GM21723 (cell line): ENCODE data around the gene UQCC2.

ENCODE experiments used
- ATAC-seq: cut with Tn5 transposase; IDR thresholded peaks from one replicate; pipeline ENCODE4 v1.9.1; 2021; ENCODE audit warnings: mild to moderate bottlenecking, moderate library complexity; ENCODE audit not compliant: unreplicated experiment

The UQCC2 gene

DNA sequence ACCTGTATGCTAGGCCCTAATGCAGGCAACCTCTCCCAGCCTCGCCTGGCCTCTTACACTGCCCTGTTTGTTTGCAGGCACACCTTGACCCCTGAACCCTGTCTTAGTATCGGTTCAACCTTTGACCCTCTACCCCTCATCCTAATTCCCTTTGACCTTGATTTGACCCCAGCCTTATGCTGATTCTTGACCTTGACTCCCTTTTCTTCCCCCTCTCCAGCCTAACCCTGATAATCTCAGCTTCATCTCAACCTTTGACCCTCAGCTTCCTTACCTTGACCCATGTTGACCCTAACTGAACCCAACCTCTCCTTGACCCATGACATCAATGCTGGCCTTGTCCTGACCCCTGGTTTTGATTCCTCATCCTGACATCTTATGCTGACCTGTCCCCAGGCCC, 33.8 kb downstream of the UQCC2 start:
- ATAC-seq = no peak

DNA sequence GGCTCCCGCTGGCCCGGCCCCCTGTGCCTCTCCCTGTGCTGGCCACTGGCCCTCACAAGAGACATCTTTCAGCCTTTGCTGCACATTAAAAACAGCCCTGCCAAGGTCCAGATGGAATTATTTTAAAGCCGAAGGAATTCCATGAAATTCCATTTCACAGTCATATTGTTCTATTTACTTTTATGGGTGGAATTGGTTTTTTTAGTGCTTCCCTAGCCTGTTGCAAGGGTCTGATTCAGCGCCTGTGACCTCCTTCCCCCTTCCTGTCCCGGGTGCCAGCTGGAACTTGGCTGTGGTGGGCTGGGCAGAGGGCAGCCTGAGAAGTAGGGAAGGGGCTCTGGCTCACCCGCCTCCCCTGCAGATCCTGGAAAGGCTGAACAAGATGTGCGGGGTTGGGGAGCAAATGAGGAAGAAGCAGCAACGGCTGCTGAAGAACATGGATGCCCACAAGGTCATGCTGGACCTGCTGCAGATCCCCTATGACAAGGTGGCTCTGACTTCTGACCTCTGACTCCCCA, 34.3 kb downstream of the UQCC2 start:
- ATAC-seq = no peak

DNA sequence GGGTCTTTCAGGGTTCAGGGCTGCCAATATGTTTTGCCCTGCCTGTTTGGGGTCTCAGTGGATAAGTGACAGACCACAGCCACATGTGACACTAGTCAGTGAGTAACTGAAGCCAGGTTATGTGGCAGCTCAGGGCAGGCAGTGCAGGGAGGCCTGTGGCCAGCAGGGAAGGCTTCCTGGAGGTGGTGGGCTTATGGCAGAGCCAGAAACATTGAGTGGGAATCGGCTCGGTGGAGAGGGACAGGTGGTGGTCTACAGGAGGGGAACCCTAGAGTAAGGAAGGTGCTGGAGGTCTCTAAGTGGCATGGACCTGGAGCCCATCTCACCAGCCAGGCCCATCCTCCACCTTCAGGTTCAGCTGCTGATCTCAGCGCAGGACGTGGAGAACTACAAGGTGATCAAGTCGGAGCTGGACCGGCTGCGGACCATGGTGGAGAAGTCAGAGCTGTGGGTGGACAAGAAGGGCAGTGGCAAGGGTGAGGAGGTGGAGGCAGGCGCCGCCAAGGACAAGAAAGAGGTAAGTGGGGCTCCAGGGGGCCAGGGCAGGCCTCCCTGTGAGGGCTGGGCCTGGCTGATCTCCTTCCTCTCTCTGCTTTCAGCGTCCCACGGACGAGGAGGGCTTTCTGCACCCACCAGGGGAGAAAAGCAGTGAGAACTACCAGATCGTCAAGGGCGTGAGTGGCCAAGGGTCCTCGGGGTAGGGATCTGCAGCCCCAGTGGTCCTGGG, 34.9 kb downstream of the UQCC2 start:
- ATAC-seq = no peak

DNA sequence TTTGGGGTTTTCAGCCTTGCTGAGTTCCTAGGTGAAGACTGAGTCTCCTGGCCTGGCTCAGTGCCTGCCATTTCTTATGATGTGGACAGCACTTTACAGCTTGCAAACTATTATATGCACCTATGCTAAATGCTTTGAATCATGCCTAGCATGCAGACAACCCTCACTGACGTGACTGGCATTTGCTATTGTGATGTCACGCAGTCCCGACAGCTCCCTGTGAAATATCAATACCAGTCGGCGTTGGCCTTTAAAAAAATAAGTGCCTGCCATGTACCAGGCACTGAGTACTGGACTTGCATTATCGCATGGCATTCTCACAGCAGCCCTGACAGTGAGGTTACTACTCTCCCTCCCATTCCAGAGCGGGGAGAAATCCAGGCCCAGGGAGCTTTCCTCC, 35.5 kb downstream of the UQCC2 start:
- no peak for ATAC-seq

DNA sequence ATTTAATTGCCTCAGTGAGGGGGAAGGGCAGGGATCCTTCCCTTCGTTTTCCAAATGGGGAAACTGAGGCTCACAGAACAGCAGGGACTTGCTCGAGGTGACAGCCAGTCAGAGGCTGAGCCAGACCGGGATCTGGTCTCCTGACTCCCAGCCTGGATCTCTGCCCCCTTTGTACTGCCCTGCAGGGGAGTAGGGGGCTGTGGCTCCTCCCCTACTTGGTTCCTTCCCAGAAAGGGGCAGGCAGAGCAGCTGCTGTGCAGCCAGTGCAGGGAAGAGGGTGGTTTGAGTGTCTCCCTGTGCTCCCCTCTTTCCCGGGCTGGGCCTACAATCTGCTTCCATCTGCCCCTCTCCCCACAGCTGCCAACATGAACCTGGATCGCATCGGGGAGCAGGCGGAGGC, 37.6 kb downstream of the UQCC2 start:
- ATAC-seq = no peak

DNA sequence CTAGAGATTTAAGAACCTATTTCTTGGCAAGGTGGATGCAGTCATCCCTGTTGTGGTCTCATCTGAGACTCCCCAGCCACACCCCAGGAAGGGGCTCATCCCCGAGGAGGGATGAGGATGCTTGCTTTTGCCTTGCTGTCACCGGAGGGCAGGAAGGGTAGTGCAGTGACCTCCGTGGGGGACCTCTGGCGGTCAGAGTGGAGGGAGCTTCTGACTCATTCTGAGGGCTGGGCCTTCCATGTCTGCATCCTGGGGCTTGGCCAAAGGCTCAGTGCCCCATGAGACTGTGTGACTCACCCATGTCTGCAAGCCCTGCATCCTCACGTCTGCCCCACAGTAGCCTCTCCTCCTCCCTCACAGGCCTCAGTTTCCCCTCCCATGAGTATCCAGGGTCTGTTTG, 38.7 kb downstream of the UQCC2 start:
- ATAC-seq = no peak

DNA sequence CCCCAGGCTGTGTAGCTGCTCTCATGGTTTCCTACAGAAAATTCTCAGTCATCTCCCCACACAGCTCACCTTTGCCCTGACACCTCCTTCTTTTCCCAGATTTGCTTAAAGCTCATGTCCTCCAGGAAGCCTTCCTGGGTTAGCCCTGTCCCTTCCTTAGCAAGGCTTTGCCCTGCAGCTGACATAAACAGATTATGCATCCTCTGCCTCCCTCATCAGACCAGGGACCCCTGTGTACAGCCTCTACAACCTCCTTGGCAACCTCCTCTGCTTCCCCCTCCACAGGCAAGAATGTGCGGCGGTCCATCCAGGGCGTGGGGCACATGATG, 39.8 kb downstream of the UQCC2 start:
- ATAC-seq = no peak

DNA sequence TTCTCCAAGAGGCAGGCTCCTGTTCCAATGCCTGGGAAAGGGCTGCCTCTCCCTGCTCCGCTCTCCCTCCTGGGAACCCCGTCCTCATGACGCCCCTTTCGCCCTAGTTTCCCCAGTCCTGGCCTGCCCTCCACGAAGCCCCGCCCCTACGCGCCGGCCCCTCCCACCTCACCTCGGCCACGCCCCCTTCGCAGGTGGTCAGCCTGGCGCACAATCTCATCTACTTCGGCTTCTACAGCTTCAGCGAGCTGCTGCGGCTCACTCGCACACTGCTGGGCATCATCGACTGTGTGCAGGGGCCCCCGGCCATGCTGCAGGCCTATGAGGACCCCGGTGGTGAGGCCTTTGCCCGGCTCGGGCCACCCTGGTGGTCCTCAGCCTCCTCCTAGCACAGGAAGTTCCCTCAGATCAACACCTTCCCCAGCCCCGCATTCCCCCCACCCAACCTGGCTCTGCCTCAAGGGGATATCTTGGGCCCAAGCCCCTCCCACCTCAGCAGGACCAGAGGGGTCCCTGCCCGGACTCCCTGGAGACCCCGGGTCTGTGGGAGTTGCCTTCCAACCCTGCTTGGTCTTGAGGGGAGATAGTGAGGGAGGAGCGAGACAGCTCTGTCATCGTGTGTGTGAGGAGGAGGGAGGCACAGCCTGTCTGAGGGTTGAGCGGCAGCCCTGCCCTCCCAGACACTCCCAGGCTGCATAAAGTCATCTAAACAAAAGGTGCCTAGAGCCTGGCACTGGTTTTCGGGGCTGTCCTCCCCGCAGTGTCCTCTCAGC, 40.3 kb downstream of the UQCC2 start:
- no peak for ATAC-seq

DNA sequence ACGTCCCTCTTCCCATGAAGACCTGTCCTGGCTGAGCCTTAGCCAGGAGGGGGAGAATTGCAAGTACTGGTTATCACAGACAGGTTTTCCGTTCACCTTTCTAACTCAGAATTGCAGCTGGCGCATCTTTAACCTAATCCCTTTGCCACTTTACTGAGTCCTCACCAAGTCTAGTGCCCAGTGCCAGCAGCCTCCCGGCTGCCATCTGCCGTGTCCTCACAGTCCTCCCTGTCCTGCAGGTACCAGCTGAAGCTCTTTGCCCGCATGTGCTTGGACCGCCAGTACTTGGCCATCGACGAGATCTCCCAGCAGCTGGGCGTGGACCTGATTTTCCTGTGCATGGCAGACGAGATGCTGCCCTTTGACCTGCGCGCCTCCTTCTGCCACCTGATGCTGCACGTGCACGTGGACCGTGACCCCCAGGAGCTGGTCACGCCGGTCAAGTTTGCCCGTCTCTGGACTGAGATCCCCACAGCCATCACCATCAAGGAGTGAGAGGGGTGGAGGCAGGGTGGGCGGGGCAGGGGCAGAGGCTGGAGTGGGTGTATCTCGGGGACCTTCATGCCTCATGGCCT, 41.3 kb downstream of the UQCC2 start:
- no peak for ATAC-seq

DNA sequence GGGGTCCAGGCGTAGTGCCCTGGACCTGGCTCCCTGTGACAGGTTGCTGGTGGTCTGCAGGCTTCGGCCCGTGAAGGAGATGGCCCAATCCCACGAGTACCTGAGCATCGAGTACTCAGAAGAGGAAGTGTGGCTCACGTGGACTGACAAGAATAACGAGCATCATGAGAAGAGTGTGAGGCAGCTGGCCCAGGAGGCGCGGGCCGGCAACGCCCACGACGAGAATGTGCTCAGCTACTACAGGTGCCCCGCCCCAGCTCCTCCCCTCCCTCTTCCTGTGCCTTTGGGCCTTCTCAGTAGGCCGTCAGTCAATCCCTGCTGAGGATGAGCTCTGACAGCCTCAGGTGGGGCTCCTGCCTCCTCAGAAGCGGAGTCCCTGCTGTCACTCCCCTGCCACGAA, 42.6 kb downstream of the UQCC2 start:
- ATAC-seq = no peak

DNA sequence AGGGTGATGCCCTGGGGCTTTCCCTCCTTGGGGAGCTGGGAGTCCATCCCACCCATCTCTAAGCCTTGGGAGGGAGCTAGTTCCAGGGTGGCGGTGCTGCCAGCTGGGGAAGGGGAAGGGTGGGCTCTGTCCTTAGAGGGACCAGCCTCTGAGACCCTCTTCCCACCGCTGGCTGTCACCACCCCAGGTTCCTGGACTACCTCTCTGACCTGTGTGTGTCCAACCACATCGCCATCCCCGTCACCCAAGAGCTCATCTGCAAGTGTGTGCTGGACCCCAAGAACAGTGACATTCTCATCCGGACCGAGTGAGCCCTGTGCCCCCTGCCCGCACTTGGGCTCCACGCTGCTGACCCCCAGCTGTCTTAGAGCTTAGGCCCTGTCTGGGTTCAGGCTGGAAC, 43.2 kb downstream of the UQCC2 start:
- ATAC-seq = no peak

DNA sequence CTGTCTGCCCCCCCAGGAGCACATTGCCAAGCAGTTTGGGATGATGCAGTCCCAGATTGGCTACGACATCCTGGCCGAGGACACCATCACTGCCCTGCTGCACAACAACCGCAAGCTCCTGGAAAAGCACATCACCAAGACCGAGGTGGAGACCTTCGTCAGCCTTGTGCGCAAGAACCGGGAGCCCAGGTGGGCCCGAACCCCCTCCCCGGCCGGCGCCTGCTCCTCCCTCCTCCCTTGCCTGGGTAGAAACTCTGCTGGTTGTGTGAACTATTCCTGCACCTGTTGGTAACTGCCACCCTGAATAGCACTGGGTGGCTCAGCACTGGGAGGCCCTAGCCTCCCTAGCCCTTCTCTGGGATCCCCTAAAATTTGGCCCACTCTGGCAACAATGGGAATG, 43.7 kb downstream of the UQCC2 start:
- no peak for ATAC-seq

DNA sequence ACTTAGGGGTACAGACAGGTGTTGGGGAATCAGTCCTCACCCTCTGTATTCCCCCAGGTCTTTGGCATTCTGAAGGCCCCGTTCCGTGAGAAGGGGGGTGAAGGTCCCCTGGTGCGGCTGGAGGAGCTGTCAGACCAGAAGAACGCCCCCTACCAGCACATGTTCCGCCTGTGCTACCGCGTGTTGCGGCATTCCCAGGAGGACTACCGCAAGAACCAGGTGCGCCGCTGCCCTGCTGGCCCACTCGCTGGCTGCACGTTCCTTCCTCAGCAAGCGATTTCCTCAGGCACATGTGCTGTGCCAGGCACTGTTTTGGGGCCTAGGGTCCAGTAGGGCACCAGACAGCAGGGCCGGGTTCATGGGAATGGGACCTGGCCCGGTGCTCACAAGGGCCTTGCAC, 44.4 kb downstream of the UQCC2 start:
- no peak for ATAC-seq

DNA sequence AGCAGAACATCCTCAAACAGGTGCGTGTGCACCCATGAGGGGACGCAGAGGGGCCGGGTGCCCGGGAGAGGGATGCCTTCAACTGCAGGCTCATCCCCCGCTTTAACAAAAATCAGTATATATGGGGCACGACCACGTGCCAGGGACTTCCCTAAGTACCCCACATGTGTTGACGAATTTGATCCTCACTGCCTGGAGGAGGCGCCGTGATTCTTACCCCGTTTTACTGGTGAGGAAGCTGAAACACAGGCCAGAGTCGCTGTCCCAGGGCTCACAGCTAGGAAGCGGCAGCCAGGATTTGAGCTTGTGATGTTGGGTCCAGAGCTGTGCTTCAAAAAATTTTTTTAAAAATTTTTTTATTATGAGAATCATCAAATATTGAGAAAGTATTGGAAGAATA, 45.5 kb downstream of the UQCC2 start:
- ATAC-seq = no peak

DNA sequence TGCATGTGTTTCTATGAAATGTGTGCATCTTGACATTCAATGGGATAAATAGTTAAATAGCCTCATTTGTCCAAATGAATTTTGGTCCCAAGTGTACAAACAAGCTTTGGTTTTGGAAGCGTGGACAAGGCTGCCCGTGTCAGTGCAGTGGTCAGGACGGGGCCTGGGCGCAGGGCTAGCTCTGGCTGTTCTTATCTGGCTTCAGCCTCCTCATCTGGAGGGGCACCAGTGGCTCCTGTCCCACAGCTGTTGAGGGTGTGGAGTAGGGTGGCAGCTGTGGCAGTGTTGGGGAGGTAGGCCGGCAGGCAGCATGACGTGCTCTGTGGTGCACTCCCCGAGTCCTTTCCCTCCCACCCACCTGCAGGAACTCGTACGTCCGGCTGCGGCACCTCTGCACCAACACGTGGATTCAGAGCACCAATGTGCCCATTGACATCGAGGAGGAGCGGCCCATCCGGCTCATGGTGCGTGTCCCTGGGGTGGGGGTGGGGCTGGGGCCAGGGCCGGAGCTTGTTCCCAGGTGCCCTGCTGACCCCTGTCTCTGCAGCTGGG, 46.9 kb downstream of the UQCC2 start:
- no peak for ATAC-seq

DNA sequence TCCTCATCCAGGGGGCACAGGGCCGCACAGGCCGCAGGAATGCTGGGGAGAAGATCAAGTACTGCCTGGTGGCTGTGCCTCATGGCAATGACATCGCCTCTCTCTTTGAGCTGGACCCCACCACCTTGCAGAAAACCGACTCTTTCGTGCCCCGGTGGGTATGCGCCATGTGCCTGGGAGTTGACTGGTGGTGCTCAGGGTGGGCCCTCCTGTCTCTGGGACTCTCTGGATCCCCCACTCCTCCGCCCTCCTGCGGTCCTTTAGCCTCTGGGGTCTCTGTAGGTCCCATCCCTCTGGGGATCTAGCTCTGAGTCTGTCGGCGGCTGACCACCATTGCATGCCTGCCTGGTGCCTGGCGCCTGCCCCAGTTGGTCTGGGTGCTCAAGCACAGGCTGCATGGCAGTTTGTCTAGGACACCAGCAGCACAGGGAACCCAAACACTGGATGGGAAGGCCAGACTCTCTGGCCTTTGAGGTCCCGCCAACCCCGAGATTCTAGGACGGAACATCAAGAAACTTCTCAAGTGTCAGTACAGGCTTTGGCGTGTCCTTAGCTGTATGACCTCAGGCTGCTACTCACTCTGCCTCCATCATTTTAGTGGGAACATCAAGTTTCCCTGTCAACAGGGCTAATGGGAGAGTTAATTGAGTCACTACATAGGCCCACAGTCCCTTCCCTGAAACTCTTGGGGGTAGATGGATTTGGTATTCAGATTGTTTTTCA, 47.6 kb downstream of the UQCC2 start:
- no peak for ATAC-seq

DNA sequence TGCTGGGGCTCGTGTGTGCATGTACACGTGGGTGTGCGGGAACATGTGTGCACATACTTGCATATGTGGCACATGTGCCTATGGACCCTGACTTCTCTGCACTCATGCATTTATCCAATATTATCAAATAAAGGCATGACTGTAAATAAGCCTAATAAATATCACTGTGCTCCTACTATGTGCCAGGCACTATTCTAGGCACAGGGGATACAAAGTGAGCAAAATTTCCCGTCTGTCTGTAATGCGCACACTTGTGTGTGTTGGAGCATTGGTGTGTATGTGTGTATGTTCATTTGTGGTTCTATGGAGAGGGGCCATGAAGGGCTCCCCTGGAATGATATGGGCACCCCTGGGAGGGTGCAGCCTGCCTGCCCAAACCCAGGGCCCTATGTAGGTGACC, 48.5 kb downstream of the UQCC2 start:
- ATAC-seq = no peak

DNA sequence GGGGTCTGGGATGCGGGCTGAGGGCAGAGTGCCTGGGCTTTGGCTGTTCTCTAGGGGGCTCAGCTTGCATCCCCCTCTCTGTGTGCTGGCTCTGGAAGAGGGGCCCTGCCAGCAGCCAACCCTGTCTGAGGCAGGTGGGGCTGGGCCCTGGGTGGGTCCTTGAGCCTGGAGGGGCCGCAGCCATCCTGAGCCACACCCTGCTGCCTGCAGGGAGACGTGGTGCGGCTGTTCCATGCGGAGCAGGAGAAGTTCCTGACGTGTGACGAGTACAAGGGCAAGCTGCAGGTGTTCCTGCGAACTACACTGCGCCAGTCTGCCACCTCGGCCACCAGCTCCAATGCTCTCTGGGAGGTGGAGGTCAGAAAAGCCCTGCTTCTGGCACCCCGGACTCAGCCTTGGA, 49.2 kb downstream of the UQCC2 start:
- ATAC-seq = no peak

DNA sequence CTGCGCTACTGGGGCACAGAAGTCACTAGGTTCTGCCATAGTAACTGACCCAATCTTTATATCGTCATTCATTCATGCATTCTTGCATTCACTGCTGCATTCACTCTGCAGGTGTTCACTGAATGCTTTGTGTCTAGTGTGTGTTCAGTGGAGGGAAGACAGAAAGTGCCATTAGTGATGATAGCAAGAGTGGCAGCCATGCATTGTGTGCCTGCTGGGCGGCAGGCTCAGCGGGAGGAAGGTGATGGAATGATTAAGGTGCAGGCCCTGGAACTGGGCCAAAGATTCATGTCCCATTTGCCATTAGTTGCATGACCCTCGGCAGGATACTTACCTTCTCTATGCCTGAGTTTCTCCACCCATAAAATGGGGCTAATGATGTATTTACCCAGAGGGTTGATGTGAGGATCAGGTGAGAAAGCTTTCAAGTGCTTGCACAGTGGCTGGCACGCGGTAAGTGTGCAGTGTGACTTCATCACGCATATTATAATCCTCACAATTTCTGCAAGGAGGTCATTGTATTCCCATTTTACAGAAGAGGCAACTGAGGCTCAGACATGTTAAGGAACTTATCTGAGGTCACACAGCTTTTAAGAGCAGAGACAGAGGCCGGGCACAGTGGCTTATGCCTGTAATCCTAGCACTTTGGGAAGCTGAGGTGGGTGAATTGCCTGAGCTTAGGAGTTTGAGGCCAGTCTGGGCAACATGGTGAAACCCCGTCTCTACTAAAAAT, 50.2 kb downstream of the UQCC2 start:
- ATAC-seq = no peak

DNA sequence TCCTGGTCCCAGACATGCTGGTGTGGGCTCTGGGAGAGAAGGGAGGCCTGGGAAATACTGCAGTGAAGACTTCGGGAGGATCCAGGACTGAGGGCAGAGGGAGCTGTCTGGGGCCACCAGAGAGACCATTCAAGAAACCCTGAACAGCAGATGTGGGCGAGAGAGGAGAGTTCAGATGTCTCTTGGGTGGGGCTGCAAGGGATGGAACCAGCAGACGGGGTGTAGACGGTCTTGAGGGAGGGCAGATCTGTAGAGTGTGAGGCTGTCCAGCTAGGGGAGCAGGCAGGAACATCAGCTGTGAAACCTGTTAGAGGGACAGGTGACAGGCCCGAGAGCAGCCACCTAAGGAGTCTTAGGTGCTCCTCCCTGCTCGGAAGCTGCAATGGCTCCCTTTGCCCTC, 51.5 kb downstream of the UQCC2 start:
- ATAC-seq = no peak
